Activated T-cell treated with anti-CD3 and anti-CD28 coated beads, Interleukin-2, amount 50 U/mL, for 72 hours (primary cell): ENCODE measurements around the gene LRRN4CL. TPM values are rescaled to one million over a fixed set of nuclear protein-coding genes. Genes with fewer than 3 reads are reported as not detected.
"Not testable (repeated sequence)": the region's sequence is repeated elsewhere in the genome, so short reads cannot be mapped to it uniquely, and the experiment has no call there.

Source experiments
- ATAC-seq, 2 donors: fragments of 150-1000 bp; cut with Tn5 transposase; replicated peaks in 1 of 2; 2 replicates each; pipeline ENCODE4 v1.10.0; 2021; ENCODE audit warnings: moderate library complexity in 2 of 2, mild to moderate bottlenecking in 1 of 2
- DNase-seq, 2 donors: peaks; one replicate each; pipeline ENCODE4 v3.0.0; 2021 to 2022; ENCODE audit warnings: mixed read lengths in 1 of 2
- H3K27ac Mint-ChIP-seq: one replicate; pipeline ENCODE4 v1.8.0; 2022; ENCODE audit warnings: mild to moderate bottlenecking, moderate library complexity, mixed read lengths
- H3K27me3 Mint-ChIP-seq: one replicate; pipeline ENCODE4 v1.8.0; 2022; ENCODE audit warnings: low read depth, mixed read lengths
- H3K36me3 Mint-ChIP-seq, 2 donors: one replicate each; pipeline ENCODE4 v1.8.0; 2022; ENCODE audit warnings: mixed read lengths in 2 of 2, mild to moderate bottlenecking in 1 of 2; ENCODE audit not compliant: insufficient read depth in 2 of 2
- H3K4me1 Mint-ChIP-seq: one replicate; pipeline ENCODE4 v1.8.0; 2022; ENCODE audit warnings: low read depth, mixed read lengths
- H3K4me3 Mint-ChIP-seq, 2 donors: one replicate each; pipeline ENCODE4 v1.8.0; 2022; ENCODE audit warnings: mild to moderate bottlenecking in 2 of 2, mixed read lengths in 2 of 2, moderate library complexity in 2 of 2
- H3K9me3 Mint-ChIP-seq, 2 donors: one replicate each; pipeline ENCODE4 v1.8.0; 2022; ENCODE audit warnings: mixed read lengths in 2 of 2
- total RNA-seq, 2 donors: library from RNA; stranded (reverse); gene quantifications; one replicate each; pipeline ENCODE4 v1.2.3, GENCODE V29; 2022

The LRRN4CL gene
- total RNA-seq: under 1 TPM; 0.12 to 0.38 TPM

DNA sequence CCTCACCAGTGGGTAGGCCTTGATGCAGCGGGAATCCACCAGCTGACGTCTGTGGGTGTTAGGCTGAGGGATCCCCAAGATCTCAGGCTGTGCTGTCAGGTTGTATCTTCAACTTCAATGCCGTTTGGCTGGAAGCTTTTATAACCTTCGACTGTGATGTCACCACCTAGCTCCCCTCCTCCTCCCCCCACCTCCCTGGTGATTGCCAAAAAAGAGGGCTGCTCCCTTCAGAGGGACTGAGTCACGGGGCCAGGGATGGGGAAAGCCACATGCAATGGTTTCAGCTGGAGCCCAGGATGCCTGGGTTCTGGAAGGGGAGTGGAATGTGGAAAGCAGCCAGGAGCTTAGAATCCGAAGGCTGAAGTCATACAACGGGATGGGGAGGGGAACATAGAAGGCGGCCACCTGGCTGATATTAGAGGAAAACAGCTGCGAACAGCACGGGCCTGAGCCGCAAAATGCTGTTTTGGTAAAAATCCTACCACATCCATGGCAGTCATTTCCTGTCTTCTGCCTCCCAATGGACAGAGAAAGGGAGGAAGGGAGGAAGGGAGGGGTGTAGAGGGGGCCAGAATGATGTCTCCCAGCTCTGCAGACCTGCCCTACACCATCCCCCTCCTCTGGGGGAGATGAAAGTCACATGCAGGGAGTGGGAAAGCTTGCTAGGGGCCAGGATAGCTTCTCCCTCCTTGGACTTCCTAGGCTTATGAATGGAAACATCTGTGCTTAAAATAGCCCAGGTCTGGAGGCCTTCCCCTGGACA is at the start of gene LRRN4CL:
Gene LRRN4CL, minus strand, starts transcription at position 110 of the 763 bp plus-strand sequence. CDS start 1,022 bp downstream, outside the sequence.
- H3K27me3 Mint-ChIP-seq: no peaks in the 10 kb centered on the region
- H3K4me3 Mint-ChIP-seq: no peak within 1 kb of the TSS
- H3K27ac Mint-ChIP-seq: no peak within 1 kb of the TSS
- H3K4me1 Mint-ChIP-seq: peaks cover 3% of the 10 kb centered on the region
- DNase-seq (no peak), ATAC-seq (no peak)
- H3K9me3 Mint-ChIP-seq: no peaks in the 10 kb centered on the region
- H3K36me3 Mint-ChIP-seq: peaks cover 0 to 2% of the 10 kb centered on the region in 2 donors

DNA sequence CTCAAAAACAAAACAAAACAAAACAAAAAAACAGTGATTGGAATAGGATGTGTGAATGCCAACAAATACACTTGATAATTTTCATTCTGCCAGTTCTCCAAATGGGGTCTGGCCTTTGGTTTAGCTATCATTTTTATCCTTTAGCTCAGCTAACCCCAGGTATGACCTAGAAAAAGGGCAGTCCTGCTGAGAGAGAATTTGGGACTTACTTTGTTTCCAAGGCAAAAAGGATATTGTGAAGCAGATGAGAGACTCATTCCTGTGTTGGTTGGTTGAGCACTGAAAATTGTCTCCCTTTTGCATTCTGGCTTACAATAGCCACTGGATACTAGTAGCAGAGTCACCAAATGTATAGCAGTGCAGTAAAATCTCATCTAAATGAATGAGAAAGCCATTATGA is 47.9 kb upstream of the LRRN4CL start:
- no peak for DNase-seq
- Mint-ChIP-seq H3K4me1 (peaks cover 12% of the 10 kb centered on the region), H3K4me3 (no peak overlapping the region), H3K27me3 (no peaks in the 10 kb centered on the region), H3K9me3 (no peaks in the 10 kb centered on the region), H3K36me3 (peaks cover 3 to 14% of the 10 kb centered on the region in 2 donors), H3K27ac (no peak overlapping the region)
- ATAC-seq: no peak

DNA sequence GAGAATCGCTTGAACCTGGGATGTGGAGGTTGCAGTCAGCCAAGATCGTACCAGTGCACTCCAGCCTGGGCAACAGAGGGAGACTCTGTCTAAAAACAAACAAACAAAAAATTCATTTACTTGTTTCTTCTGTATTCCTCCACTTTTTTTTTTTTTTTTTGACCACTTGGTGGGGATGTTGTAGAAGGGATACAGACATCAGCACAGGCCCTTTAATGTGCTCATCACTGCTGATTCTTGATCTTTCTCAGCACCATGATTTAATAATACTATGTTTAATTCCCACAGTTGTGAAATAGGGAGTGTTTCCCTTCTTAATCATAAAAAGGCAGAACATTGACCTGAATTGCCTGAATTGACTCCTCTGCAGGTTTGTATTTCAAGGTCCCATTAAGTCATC is 43.5 kb upstream of the LRRN4CL start:
- Mint-ChIP-seq H3K27me3 (no peaks in the 10 kb centered on the region), H3K4me3 (no peak overlapping the region), H3K36me3 (peaks cover 7 to 12% of the 10 kb centered on the region in 2 donors), H3K9me3 (no peaks in the 10 kb centered on the region), H3K27ac (peak overlapping the region; percentile 75), H3K4me1 (peaks cover 30% of the 10 kb centered on the region)
- ATAC-seq (no peak), DNase-seq (no peak)

DNA sequence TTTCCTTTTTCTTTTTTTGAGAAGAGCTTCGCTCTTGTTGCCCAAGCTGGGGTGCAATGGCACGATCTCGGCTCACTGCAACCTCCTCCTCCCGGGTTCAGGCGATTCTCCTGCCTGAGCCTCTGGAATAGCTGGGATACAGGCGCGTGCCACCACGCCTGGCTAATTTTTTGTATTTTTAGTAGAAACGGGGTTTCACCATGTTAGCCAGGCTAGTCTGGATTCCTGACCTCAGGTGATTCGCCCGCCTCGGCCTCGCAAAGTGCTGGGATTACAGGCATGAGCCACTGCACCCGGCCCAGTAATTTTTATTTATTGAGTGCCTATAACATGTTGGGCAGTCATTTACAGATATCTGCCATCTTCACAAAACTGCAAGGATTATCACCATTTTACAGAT is 40.7 kb upstream of the LRRN4CL start:
- H3K4me3 Mint-ChIP-seq: peak overlapping the region; percentile 88 to 96
- peaks cover 37% of the 10 kb centered on the region for H3K4me1 Mint-ChIP-seq
- ATAC-seq, H3K27me3 Mint-ChIP-seq, H3K9me3 Mint-ChIP-seq, DNase-seq: not testable (repeated sequence)
- H3K27ac Mint-ChIP-seq: peak overlapping the region; percentile 80
- peaks cover 18 to 19% of the 10 kb centered on the region in 2 donors for H3K36me3 Mint-ChIP-seq

DNA sequence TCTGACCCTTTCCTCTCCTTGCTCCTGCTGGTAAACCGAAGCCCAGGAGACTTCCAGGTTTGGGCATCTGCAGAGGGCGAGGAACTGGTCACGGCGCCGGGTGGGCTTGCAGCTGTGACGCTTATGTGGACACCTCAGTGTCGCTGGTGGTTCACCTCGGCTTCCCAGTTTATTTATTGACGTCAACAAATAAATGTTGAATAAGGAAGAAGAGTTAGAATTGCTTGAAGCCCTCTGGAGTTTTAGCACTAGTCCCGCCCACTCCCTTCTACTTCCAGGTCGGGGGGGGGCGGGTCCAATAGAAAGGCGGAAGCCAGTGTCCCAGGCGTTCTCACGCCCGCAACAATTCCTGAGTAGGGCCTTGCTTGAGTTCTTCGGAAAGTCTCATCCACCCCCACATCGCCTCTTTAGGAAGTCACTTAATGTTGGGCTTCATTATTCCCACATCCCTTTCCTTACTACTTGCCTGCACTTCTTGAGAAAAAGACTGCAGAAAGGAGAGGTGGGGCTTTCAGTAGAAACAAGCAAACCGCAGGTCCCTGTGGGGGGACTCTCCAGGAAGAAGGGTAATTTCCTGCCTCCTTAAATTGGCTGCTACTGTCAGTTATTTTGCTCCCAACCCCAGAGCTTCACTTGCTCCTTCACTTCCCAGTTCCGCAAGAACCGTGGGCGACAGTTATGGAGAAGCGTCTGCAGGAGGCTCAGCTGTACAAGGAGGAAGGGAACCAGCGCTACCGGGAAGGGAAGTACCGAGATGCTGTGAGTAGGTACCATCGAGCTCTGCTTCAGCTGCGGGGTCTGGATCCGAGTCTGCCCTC is 39.0 kb upstream of the LRRN4CL start, which contains the start of gene TTC9C:
Gene TTC9C, plus strand, starts transcription at position 316 of the 818 bp plus-strand sequence. Its CDS starts 363 bp downstream, at position 679.
- Mint-ChIP-seq H3K4me1 (peaks cover 54% of the 10 kb centered on the region), H3K4me3 (peak within 1 kb of the TSS; percentile 96 to 98), H3K36me3 (peaks cover 24 to 29% of the 10 kb centered on the region in 2 donors), H3K27me3 (no peaks in the 10 kb centered on the region), H3K9me3 (no peaks in the 10 kb centered on the region), H3K27ac (peak within 1 kb of the TSS; percentile 84)
- ATAC-seq (peak; percentile 31 to 37), DNase-seq (peak; percentile 84)

DNA sequence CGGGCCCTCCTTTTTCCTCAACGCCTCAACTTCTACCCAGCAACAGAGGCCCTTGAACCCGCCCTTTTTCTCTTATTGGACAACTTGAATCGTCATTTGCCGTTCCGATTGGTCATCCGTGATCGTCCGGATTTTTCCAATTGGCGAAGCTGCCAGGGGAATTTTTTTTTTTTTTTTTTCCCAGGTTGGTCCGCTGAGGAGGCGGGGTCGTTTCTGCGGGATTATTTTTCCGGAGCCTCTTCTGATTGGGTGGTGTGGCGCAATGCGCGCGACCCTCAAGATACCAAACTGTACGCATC is 38.5 kb upstream of the LRRN4CL start:
- H3K4me1 Mint-ChIP-seq: peaks cover 53% of the 10 kb centered on the region
- H3K9me3 Mint-ChIP-seq: no peaks in the 10 kb centered on the region
- H3K36me3 Mint-ChIP-seq: peaks cover 23 to 24% of the 10 kb centered on the region in 2 donors
- DNase-seq (peak; percentile 84 to 90), ATAC-seq (peak; percentile 62 to 64)
- peak overlapping the region; percentile 84 for H3K27ac Mint-ChIP-seq
- H3K4me3 Mint-ChIP-seq: peak overlapping the region; percentile 96 to 98
- no peaks in the 10 kb centered on the region for H3K27me3 Mint-ChIP-seq

DNA sequence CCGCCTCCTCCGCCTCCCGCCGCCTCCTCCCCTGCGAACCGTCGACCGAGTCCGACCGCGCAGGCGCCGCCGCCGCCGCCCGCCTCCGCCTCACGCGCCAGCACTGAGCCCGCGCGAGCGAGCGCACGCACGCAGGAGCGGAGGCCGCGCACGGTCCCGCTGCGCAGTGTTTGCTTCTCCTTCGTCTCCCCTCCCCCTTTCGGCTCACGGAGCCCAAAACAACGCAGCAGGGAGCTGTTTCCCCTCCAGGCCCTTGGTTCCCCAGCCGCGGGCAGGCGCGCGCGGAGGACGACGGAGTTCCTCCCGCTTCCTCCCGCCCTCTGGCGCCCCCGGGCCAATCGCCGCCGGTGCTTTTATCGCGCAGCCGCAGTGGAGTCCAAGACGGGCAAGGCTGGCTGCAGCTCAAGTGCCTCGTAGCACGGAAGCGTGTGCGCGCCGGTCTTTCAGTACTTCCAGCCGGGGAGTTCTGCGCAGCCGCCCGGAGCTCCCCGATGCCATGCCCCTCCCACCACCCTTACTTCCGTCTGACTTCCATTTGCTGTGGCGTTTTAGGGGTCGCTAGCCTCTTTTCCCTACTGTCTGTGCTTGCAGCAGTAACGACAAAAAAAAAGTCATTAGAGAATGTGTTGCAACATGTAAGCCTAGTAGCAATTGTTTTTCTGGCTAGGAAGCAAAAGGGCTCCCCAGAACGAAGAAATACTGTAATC is 38.0 kb upstream of the LRRN4CL start, which contains the start of gene HNRNPUL2:
Gene HNRNPUL2, minus strand, starts transcription at position 293 of the 707 bp plus-strand sequence. CDS start 301 bp downstream, outside the sequence.
- Mint-ChIP-seq H3K4me1 (peaks cover 48% of the 10 kb centered on the region), H3K27me3 (no peaks in the 10 kb centered on the region), H3K9me3 (no peaks in the 10 kb centered on the region), H3K36me3 (peaks cover 26 to 29% of the 10 kb centered on the region in 2 donors), H3K27ac (peak within 1 kb of the TSS; percentile 97), H3K4me3 (peak within 1 kb of the TSS; percentile 96 to 98)
- peak; percentile 99 for DNase-seq
- peak; percentile 85 to 87 for ATAC-seq

DNA sequence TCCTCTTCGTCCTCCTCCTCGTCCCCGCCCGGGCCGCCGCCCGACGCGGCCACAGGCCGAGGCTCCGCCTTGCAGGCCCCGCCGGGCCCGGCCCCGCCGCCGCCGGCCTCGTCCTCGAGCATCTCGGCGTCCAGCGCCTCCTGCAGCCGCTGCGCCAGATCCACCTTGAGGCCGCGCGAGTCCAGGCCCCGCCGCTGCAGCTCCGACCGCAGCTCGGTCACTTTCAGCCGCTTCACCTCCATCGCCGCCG is 37.5 kb upstream of the LRRN4CL start:
- H3K9me3 Mint-ChIP-seq: no peaks in the 10 kb centered on the region
- H3K4me3 Mint-ChIP-seq: peak overlapping the region; percentile 96 to 98
- H3K4me1 Mint-ChIP-seq: peaks cover 51% of the 10 kb centered on the region
- H3K36me3 Mint-ChIP-seq: peaks cover 31 to 33% of the 10 kb centered on the region in 2 donors
- no peaks in the 10 kb centered on the region for H3K27me3 Mint-ChIP-seq
- ATAC-seq (no peak), DNase-seq (no peak)
- peak overlapping the region; percentile 84 for H3K27ac Mint-ChIP-seq

DNA sequence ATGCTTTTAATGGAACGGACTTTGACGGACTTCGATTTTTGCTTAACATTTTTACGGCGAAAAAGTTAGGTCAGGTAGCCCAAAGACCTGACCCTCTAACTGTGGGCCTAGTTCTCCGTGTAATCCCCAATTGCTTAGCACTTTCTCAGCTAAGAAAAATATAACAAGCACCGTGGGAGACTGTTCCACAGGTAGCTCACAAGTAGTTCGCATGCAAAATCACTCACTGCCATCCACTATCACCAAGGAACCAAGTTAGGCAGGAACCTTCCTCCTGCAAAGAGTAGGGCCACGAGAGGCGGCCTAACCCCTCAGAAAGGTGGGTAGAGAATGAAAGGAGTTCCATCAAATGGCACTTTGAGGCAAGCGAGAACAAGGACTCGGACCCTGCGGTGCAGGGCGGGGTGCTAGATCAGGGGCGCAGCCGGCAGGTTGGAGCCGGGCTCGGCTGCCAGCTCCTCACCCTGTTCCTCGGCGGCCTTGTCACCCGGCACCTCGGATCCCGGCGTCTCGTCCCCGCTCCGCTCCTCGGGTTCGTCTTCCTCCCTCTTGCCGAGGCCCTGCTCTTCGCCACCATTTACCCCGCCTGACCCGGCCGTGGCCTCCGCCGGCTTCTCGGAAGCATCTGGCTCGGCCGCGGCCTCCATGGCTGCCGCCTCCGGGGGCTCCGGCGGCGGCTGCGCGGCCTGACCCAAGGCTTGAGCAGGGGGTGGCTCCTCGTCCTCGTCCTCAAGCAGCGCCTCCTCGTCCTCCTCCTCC is 37.0 kb upstream of the LRRN4CL start:
- peak overlapping the region; percentile 96 to 98 for H3K4me3 Mint-ChIP-seq
- peaks cover 52% of the 10 kb centered on the region for H3K4me1 Mint-ChIP-seq
- H3K27me3 Mint-ChIP-seq: no peaks in the 10 kb centered on the region
- DNase-seq (no peak), ATAC-seq (no peak)
- H3K9me3 Mint-ChIP-seq: no peaks in the 10 kb centered on the region
- peak overlapping the region; percentile 97 for H3K27ac Mint-ChIP-seq
- H3K36me3 Mint-ChIP-seq: peaks cover 34 to 38% of the 10 kb centered on the region in 2 donors

DNA sequence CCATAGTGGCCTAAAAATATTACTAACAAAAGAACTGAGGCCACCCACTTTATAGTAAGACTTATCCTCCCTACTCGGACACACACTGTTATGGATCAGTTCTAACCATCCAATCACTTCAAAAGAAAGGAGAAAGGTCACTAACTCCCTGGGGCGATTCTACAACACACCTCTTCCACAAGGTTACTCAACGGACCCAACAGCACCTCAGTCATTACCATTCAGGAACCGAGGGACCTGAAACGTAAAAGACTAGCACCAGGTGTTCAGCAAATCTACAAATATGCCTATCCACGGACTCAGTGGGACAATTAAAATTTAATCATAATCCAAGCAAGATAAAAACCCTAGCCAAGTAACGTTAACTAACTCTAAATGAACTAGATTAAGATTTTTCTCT is 36.3 kb upstream of the LRRN4CL start:
- H3K27ac Mint-ChIP-seq: peak overlapping the region; percentile 97
- peaks cover 34 to 42% of the 10 kb centered on the region in 2 donors for H3K36me3 Mint-ChIP-seq
- H3K27me3 Mint-ChIP-seq: no peaks in the 10 kb centered on the region
- no peak for ATAC-seq
- DNase-seq: no peak
- H3K4me1 Mint-ChIP-seq: peaks cover 54% of the 10 kb centered on the region
- peak overlapping the region; percentile 96 to 98 for H3K4me3 Mint-ChIP-seq
- no peaks in the 10 kb centered on the region for H3K9me3 Mint-ChIP-seq

DNA sequence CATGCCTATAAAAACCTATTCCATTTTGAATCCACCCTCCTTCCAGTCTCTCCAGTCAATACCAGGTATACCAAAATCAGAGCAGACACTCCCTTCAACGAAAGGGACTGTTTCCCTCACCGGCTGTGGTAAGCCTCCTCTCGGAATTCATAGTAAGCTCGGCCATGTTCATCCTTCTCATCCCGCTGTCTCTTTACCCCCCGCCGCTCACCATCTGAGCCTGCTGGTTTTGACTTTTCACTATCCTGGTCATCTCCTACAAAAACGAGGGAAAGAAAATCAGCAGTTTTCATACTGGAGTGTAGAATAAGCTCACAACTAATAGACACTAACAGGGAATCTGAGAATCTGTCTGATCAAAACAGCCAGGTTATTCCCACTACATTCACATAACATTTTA is 34.8 kb upstream of the LRRN4CL start:
- H3K4me3 Mint-ChIP-seq: peak overlapping the region; percentile 96 to 98
- DNase-seq: no peak
- peaks cover 40 to 51% of the 10 kb centered on the region in 2 donors for H3K36me3 Mint-ChIP-seq
- H3K27ac Mint-ChIP-seq: peak overlapping the region; percentile 97
- ATAC-seq: no peak
- peaks cover 55% of the 10 kb centered on the region for H3K4me1 Mint-ChIP-seq
- no peaks in the 10 kb centered on the region for H3K9me3 Mint-ChIP-seq
- no peaks in the 10 kb centered on the region for H3K27me3 Mint-ChIP-seq

DNA sequence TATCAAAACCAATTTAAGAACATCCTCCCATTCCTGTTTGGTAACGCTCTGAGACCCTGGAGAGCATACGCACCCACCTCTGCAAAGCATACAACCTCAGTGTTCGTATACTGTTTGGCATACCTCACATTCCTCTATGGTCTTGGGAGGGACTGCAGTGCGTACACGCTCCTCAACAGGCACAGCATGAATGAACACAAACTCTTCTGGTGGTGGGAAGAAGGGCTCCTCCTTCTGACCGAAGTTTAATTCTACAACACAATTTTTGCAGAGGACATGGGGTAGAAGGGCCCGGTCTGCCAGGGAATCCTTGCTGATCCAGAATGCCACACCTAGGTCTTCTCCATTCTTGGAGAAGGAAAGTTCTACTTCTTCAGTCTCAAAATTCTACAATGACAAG is 32.7 kb upstream of the LRRN4CL start:
- no peak for ATAC-seq
- no peak overlapping the region for H3K4me3 Mint-ChIP-seq
- no peak for DNase-seq
- H3K27me3 Mint-ChIP-seq: no peaks in the 10 kb centered on the region
- peaks cover 64% of the 10 kb centered on the region for H3K4me1 Mint-ChIP-seq
- no peaks in the 10 kb centered on the region for H3K9me3 Mint-ChIP-seq
- peaks cover 35 to 59% of the 10 kb centered on the region in 2 donors for H3K36me3 Mint-ChIP-seq
- peak overlapping the region; percentile 80 for H3K27ac Mint-ChIP-seq
